B cell (primary cell): ENCODE measurements around the gene ATR. TPM values are rescaled to one million over a fixed set of nuclear protein-coding genes. Genes with fewer than 3 reads are reported as not detected.

Source experiments
- ATAC-seq: fragments of 200-7000 bp; cut with Tn5 transposase; one replicate; pipeline ENCODE4 v1.10.0; 2021; ENCODE audit warnings: low read depth, mild to moderate bottlenecking, moderate number of reproducible peaks, moderate library complexity
- CTCF ChIA-PET: fragments of 350-600 bp; sonication (Branson Sonifier 250); formaldehyde crosslinking; loops from one replicate; lab custom pipeline; 2021; ENCODE audit warnings: antibody characterized with exemption, inconsistent platforms; lab: Charles Lee
- POLR2A ChIA-PET: fragments of 350-600 bp; sonication (Branson Sonifier 250); formaldehyde crosslinking; loops from one replicate; lab custom pipeline; 2021; ENCODE audit warnings: antibody characterized with exemption; lab: Charles Lee
- DNase-seq: peaks from one replicate; pipeline ENCODE4 v3.0.0; 2013
- H2AFZ ChIP-seq: 2 replicates; pipeline ENCODE4 v1.6.1; 2012; ENCODE audit warnings: mild to moderate bottlenecking, low read depth, low read length; ENCODE audit not compliant: insufficient read depth, poor library complexity, severe bottlenecking
- H3K27ac ChIP-seq, 2 donors: 1 replicate in 1 of 2; 2 replicates in 1 of 2; pipeline ENCODE4 v1.5.1; 2012 to 2013; ENCODE audit warnings: low read length in 2 of 2, mild to moderate bottlenecking in 2 of 2, moderate library complexity in 1 of 2
- H3K27me3 ChIP-seq, 4 experiments: fragments of 200-600 bp in 1 of 4; sonication (generic) in 1 of 4; replicated peaks in 1 of 4; 1 replicate in 2 of 4; 2 replicates in 2 of 4; pipeline versions ENCODE4 v1.6.1 to v1.7.0; 2013 to 2016; ENCODE audit warnings: low read length in 3 of 4, mild to moderate bottlenecking in 2 of 4, mixed read lengths in 1 of 4, moderate library complexity in 1 of 4; ENCODE audit not compliant: insufficient read depth in 4 of 4, control insufficient read depth in 3 of 4; ENCODE audit errors: control extremely low read depth in 1 of 4
- H3K36me3 ChIP-seq, 2 experiments: replicated peaks in 1 of 2; 1 replicate in 1 of 2; 2 replicates in 1 of 2; pipeline versions ENCODE4 v1.6.1 to v1.7.1; 2013; ENCODE audit warnings: low read length in 1 of 2; ENCODE audit not compliant: insufficient read depth in 2 of 2, control insufficient read depth in 1 of 2; ENCODE audit errors: control extremely low read depth in 1 of 2, extremely low read depth in 1 of 2
- H3K4me1 ChIP-seq, 2 donors: fragments of 200-600 bp in 1 of 2; sonication (generic) in 1 of 2; 1 replicate in 1 of 2; 2 replicates in 1 of 2; pipeline versions ENCODE4 v1.5.1 to v1.6.1; 2013 to 2017; ENCODE audit warnings: low read length in 2 of 2; ENCODE audit not compliant: control insufficient read depth in 2 of 2, insufficient read depth in 2 of 2
- H3K4me2 ChIP-seq: replicated peaks from 2 replicates; pipeline ENCODE3; 2012; ENCODE audit warnings: mild to moderate bottlenecking, low read depth, low read length; ENCODE audit not compliant: poor library complexity, severe bottlenecking
- H3K4me3 ChIP-seq, 5 experiments: fragments of 200-600 bp in 1 of 5; sonication (generic) in 1 of 5; 1 replicate in 3 of 5; 2 replicates in 2 of 5; pipeline versions ENCODE4 v1.5.1 to v1.7.0; 2011 to 2016; ENCODE audit warnings: low read length in 4 of 5, mild to moderate bottlenecking in 4 of 5, low read depth in 2 of 5, control low read depth in 1 of 5, moderate library complexity in 1 of 5; ENCODE audit not compliant: insufficient read depth in 1 of 5; ENCODE audit errors: control extremely low read depth in 1 of 5, extremely low read depth in 1 of 5
- H3K79me2 ChIP-seq: fragments of 200-600 bp; sonication (generic); one replicate; pipeline ENCODE4 v1.6.0; 2016; ENCODE audit warnings: low read length; ENCODE audit not compliant: control insufficient read depth, insufficient read depth
- H3K9ac ChIP-seq: fragments of 200-600 bp; sonication (generic); 2 replicates; pipeline ENCODE4 v1.6.1; 2017; ENCODE audit warnings: mild to moderate bottlenecking, low read length, moderate library complexity
- H3K9me3 ChIP-seq, 3 donors: one replicate each; pipeline versions ENCODE4 v1.6.1 to v1.7.1; 2013; ENCODE audit warnings: low read length in 2 of 3; ENCODE audit not compliant: control insufficient read depth in 2 of 3, insufficient read depth in 1 of 3; ENCODE audit errors: control extremely low read depth in 1 of 3
- H4K20me1 ChIP-seq: 2 replicates; pipeline ENCODE4 v1.6.0; 2012; ENCODE audit warnings: mild to moderate bottlenecking, low read length; ENCODE audit not compliant: insufficient read depth, control insufficient read depth, poor library complexity, severe bottlenecking
- H3K27ac Mint-ChIP-seq: one replicate; pipeline ENCODE4 v1.8.0; 2021; ENCODE audit warnings: mixed read lengths
- H3K27me3 Mint-ChIP-seq: one replicate; pipeline ENCODE4 v1.8.0; 2021; ENCODE audit warnings: mixed read lengths
- H3K4me1 Mint-ChIP-seq: one replicate; pipeline ENCODE4 v1.8.0; 2021; ENCODE audit warnings: mixed read lengths
- H3K4me3 Mint-ChIP-seq: one replicate; pipeline ENCODE4 v1.8.0; 2021; ENCODE audit warnings: mixed read lengths
- H3K9me3 Mint-ChIP-seq: one replicate; pipeline ENCODE4 v1.8.0; 2022; ENCODE audit warnings: mixed read lengths; ENCODE audit not compliant: insufficient read depth
- EZH2 ChIP-seq: IDR thresholded peaks from 2 replicates; pipeline ENCODE4 v1.6.1; 2012; ENCODE audit warnings: borderline replicate concordance, low read depth, mild to moderate bottlenecking, moderate library complexity, low read length; ENCODE audit not compliant: insufficient read depth, poor library complexity, severe bottlenecking
- WGBS: methylation state at CpG from one replicate; pipeline ENCODE4 v1.1.5; 2013; ENCODE audit warnings: missing lambda C conversion rate; ENCODE audit not compliant: insufficient coverage; 5-methylcytosine and 5-hydroxymethylcytosine counted together
- intact Hi-C: fragments of 100-400 bp; cut with micrococcal nuclease; formaldehyde crosslinking; loops from one replicate; pipeline ENCODE4 v1.10.0; 2022
- polyA plus RNA-seq: library from polyadenylated mRNA; depleted of rRNA; stranded (reverse); fragments of >200 nt; gene quantifications from 2 replicates; pipeline ENCODE4 v1.2.3, GENCODE V29; 2012
- total RNA-seq, 2 donors: library from RNA; stranded (reverse); fragments of 120-200 nt in 1 of 2; gene quantifications; 1 replicate in 1 of 2; 2 replicates in 1 of 2; pipeline versions ENCODE4 v1.2.3 to v1.2.4, GENCODE V29; 2013 to 2022
- TF ChIP-seq, protein P1 (sequence below): fragments of 200-600 bp; IDR thresholded peaks from one replicate; pipeline ENCODE4 v1.8.0; 2022; ENCODE audit warnings: antibody characterized with exemption, mild to moderate bottlenecking

Gene ATR
- total and polyA plus RNA-seq, 2 donors (not counting 1 experiment from before 2014, with no cell fraction given) = 17.1 to 46.7 TPM

DNA sequence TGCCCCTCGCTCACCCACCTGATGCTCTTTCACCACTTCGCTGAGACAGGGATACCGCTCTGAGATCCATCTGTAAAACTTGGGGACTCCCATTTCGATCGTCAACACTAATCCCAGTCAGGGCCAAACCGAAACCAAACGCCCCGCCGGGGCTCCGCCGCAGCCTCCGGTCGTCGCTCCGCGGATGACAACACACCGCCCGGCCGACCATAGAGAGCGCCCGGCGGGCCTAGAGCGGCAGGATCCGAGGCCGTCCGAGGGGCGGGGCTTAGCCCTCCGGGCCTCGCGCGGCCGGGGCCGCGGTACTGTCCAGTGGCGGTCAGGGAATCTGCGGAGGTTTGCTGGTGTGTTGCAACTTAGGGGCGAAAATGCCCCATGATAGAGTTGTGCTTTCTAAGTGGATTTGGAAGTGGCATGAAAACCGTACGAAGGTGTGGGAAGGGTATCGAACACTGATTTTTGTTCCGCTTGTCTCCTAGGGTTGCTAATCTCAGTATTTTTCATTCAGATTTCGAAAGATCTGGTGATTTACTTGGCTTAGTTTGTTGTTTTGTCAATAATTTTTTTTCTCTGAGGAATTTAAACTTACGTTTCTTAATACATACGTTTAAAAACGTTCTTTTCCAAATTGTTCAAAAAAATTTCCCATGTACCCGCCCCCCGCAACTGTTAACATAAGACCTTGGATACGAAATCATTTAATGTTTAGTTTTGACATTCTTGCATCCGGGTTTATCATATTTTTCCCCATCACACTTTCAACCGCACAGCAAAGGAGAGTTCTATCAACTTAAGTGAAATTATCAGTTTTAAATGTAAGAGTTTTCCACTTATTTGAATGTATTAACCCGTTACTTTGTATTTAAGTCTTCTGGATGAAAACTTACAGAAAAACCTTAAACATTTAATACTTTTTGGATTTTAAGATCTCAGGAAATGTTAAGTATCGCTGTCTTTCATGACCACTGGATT is 130.4 kb downstream of the ATR start, which contains the start of gene XRN1:
XRN1 (minus strand) TSS at position 186 of the 972 bp plus-strand sequence; CDS start at position 93, 93 bp downstream.
- POLR2A ChIA-PET = interaction anchor here (0.6 to 1.0 kb wide), 4 partner anchors 131 to 554 kb away, joined by 3 to 5 read pairs (median 4); partner anchors contain the start of genes ATR and TRPC1
- peak; percentile 98 for ATAC-seq

More for the DNA sequence above, 130.4 kb downstream of the ATR start, which contains the start of gene XRN1:
- no peaks in the 10 kb centered on the region for H3K9me3 Mint-ChIP-seq
- H3K27ac ChIP-seq = peak within 1 kb of the TSS; percentile 97 to 100
- no peaks in the 10 kb centered on the region for H3K9me3 ChIP-seq
- H3K4me1 ChIP-seq = peaks cover 18 to 24% of the 10 kb centered on the region in 2 donors
- no peaks in the 10 kb centered on the region for H3K27me3 ChIP-seq
- H3K4me3 Mint-ChIP-seq = peak within 1 kb of the TSS; percentile 99
- peak within 1 kb of the TSS; percentile 100 for H3K27ac Mint-ChIP-seq
- H2AFZ ChIP-seq = peak within 1 kb of the TSS; percentile 86
- H3K4me2 ChIP-seq = peak within 1 kb of the TSS; percentile 80
- peak within 1 kb of the TSS; percentile 85 to 100 (median 98) for H3K4me3 ChIP-seq
- H3K79me2 ChIP-seq = peaks cover 53% of the 10 kb centered on the region
- no peaks in the 10 kb centered on the region for H3K27me3 Mint-ChIP-seq
- peaks cover 7 to 15% of the 10 kb centered on the region in 2 experiments for H3K36me3 ChIP-seq
- H4K20me1 ChIP-seq = peaks cover 19% of the 10 kb centered on the region
- TF ChIP-seq EZH2 = no peak
- TF ChIP-seq, protein P1, sequence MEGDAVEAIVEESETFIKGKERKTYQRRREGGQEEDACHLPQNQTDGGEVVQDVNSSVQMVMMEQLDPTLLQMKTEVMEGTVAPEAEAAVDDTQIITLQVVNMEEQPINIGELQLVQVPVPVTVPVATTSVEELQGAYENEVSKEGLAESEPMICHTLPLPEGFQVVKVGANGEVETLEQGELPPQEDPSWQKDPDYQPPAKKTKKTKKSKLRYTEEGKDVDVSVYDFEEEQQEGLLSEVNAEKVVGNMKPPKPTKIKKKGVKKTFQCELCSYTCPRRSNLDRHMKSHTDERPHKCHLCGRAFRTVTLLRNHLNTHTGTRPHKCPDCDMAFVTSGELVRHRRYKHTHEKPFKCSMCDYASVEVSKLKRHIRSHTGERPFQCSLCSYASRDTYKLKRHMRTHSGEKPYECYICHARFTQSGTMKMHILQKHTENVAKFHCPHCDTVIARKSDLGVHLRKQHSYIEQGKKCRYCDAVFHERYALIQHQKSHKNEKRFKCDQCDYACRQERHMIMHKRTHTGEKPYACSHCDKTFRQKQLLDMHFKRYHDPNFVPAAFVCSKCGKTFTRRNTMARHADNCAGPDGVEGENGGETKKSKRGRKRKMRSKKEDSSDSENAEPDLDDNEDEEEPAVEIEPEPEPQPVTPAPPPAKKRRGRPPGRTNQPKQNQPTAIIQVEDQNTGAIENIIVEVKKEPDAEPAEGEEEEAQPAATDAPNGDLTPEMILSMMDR = no peak
- CTCF ChIA-PET = interaction anchor here (1.1 kb wide), 1 partner anchor 709 kb away, joined by 3 read pairs; no protein-coding TSS in a partner anchor
- 0% methylated on average over 41 of the region's 52 CpGs for WGBS
- peak; percentile 94 for DNase-seq
- intact Hi-C loops = loop anchor here (1.0 to 5.0 kb wide), 11 partner anchors 130 to 1524 kb away; partner anchors contain the start of genes ATP1B3, ATR, DIPK2A and GK5
- peaks cover 41% of the 10 kb centered on the region for H3K4me1 Mint-ChIP-seq
- H3K9ac ChIP-seq = peak within 1 kb of the TSS; percentile 98
